Memory B cell (primary cell): Measurements from ENCODE around the gene SHLD2.
"Not testable (repeated sequence)": the region's sequence is repeated elsewhere in the genome, so short reads cannot be mapped to it uniquely, and the experiment has no call there.

Experiments
- ATAC-seq: fragments of 150-1000 bp; cut with Tn5 transposase; 2 replicates; pipeline ENCODE4 v1.10.0; 2021; ENCODE audit warnings: low read depth, mild to moderate bottlenecking, moderate library complexity
- DNase-seq, 2 donors: peaks; one replicate each; pipeline ENCODE4 v3.0.0; 2022; ENCODE audit warnings: low spot score in 2 of 2
- H3K27ac Mint-ChIP-seq: one replicate; pipeline ENCODE4 v1.8.0; 2022; ENCODE audit warnings: mild to moderate bottlenecking, moderate library complexity, mixed read lengths
- H3K27me3 Mint-ChIP-seq: one replicate; pipeline ENCODE4 v1.8.0; 2022; ENCODE audit warnings: mixed read lengths
- H3K36me3 Mint-ChIP-seq: one replicate; pipeline ENCODE4 v1.8.0; 2022; ENCODE audit warnings: mild to moderate bottlenecking, mixed read lengths
- H3K4me1 Mint-ChIP-seq: one replicate; pipeline ENCODE4 v1.8.0; 2022; ENCODE audit warnings: mixed read lengths
- H3K4me3 Mint-ChIP-seq: one replicate; pipeline ENCODE4 v1.8.0; 2022; ENCODE audit warnings: mild to moderate bottlenecking, moderate library complexity, mixed read lengths
- H3K9me3 Mint-ChIP-seq: one replicate; pipeline ENCODE4 v1.8.0; 2022; ENCODE audit warnings: mixed read lengths

The SHLD2 gene

GRCh38 chr10:87095236-87095945, 385 bp downstream of the SHLD2 start:
- H3K36me3 Mint-ChIP-seq: peaks cover 3% of the 10 kb centered on the region

GRCh38 chr10:87101996-87102395, 7.0 kb downstream of the SHLD2 start:
- no peak for DNase-seq
- Mint-ChIP-seq H3K4me1 (peaks cover 11% of the 10 kb centered on the region), H3K27ac (no peak overlapping the region)

More at GRCh38 chr10:87095236-87095945, 385 bp downstream of the SHLD2 start:
- peak; percentile 66 for ATAC-seq
- no peaks in the 10 kb centered on the region for H3K27me3 Mint-ChIP-seq
- H3K4me1 Mint-ChIP-seq: peaks cover 25% of the 10 kb centered on the region
- H3K4me3 Mint-ChIP-seq: peak overlapping the region; percentile 83
- peak; percentile 68 to 71 for DNase-seq
- no peaks in the 10 kb centered on the region for H3K9me3 Mint-ChIP-seq
- H3K27ac Mint-ChIP-seq: peak overlapping the region; percentile 81

DNA sequence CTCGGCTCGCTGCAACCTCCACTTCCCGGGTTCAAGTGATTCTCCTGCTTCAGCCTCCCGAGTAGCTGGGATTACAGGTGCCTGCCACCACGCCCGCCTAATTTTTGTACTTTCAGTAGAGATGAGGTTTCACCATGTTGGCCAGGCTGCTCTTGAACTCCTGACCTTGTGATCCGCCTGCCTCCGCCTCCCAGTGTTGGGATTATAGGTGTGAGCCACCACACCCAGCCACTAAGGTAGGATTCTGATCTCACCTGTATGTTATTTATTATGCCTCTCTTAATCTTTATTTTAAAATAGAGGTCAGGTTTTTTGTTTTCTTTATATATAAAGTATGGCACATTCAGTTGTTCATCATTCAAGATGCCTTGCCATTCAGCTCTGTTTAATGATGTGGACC, 9.7 kb downstream of the SHLD2 start:
- DNase-seq, H3K9me3 Mint-ChIP-seq, H3K27me3 Mint-ChIP-seq, H3K4me3 Mint-ChIP-seq, H3K27ac Mint-ChIP-seq, ATAC-seq: not testable (repeated sequence)
- peaks cover 13% of the 10 kb centered on the region for H3K4me1 Mint-ChIP-seq
- peaks cover 32% of the 10 kb centered on the region for H3K36me3 Mint-ChIP-seq

More at GRCh38 chr10:87101996-87102395, 7.0 kb downstream of the SHLD2 start:
- Mint-ChIP-seq H3K4me3 (no peak overlapping the region), H3K9me3 (no peaks in the 10 kb centered on the region), H3K27me3 (no peaks in the 10 kb centered on the region), H3K36me3 (peaks cover 21% of the 10 kb centered on the region)
- ATAC-seq: no peak

DNA sequence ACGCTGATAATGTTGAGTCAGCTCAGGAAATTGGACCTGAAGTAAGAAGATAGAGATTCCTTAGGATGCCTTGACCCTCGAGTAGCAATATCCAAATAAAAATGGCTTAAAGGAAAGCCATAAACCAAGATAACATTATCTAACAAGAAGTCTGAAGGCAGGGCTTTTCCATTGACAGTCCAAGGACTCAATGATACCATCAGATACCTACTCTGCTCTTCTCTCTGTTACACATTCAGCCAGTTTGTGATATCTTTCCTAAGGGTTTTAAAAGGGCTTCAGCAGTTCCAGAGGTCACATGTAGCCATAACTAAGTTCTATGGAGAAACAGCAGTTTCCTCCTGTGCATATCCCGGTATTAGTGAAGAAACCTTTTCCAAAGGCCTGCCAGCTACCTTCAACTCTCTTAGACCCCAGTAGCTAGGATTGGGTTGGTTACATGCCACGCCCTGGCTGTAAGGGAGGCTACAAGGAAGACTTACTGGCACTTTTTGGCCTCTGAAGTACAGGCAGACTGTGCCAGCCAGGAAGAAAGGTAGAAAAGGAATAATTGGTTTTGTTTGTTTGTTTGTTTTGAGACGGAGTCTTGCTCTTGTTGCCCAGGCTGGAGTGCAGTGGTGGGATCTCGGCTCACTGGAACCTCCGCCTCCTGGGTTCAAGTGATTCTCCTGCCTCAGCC, 10.6 kb downstream of the SHLD2 start:
- Mint-ChIP-seq H3K36me3 (peaks cover 32% of the 10 kb centered on the region), H3K27ac (no peak overlapping the region), H3K4me1 (peaks cover 13% of the 10 kb centered on the region), H3K27me3 (no peaks in the 10 kb centered on the region), H3K9me3 (no peaks in the 10 kb centered on the region), H3K4me3 (no peak overlapping the region)
- ATAC-seq (no peak), DNase-seq (no peak)

DNA sequence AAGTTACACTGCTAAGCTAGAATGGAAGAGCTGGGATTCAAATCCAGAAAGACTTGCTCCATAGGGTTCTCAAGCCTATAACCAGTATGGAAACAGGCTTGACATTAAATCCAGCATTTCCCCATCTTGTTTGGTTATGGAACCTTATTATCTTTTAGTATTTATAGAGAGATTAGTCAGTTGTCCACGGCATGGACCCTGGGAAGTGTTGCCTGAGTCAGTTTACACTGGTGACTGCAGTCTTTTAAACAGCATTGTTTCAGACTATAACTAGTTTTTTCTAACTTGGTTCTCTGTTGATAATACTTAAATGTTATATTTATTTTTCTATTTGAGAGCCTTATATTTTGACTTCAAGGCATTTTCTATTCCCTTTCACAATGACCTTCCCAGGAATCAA, 23.1 kb downstream of the SHLD2 start:
- H3K4me1 Mint-ChIP-seq, H3K9me3 Mint-ChIP-seq, H3K27ac Mint-ChIP-seq, H3K27me3 Mint-ChIP-seq, H3K4me3 Mint-ChIP-seq, ATAC-seq, DNase-seq: not testable (repeated sequence)
- H3K36me3 Mint-ChIP-seq: peaks cover 14% of the 10 kb centered on the region

DNA sequence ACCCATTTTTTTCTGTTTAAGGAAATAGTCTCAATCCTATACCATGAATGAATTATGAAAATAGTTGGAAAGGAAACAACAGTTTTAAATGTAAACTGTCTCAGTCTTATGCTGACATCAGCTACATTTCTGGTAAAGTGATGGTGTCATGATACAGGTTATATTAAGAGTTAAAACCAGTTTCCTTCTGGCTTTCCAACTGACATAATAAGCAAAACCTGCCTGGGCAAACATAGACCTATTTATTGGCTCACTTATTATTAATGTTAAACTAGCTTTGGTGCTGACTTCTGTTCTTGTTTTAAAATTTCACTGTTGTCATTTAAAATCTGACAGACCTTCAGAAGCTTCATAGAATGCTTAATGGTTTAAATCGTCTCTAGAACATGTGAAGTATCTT, 24.0 kb downstream of the SHLD2 start:
- H3K4me3 Mint-ChIP-seq, H3K27ac Mint-ChIP-seq, H3K27me3 Mint-ChIP-seq, DNase-seq, H3K9me3 Mint-ChIP-seq, H3K4me1 Mint-ChIP-seq, ATAC-seq: not testable (repeated sequence)
- peaks cover 14% of the 10 kb centered on the region for H3K36me3 Mint-ChIP-seq

- H3K27ac Mint-ChIP-seq, ATAC-seq, H3K4me3 Mint-ChIP-seq, H3K9me3 Mint-ChIP-seq, DNase-seq, H3K27me3 Mint-ChIP-seq, H3K4me1 Mint-ChIP-seq, H3K36me3 Mint-ChIP-seq: not testable (repeated sequence)
Observed at GRCh38 chr10:87123351-87123750, 28.3 kb downstream of the SHLD2 start.

GRCh38 chr10:87127048-87127447, 32.0 kb downstream of the SHLD2 start:
- not testable (repeated sequence) for ATAC-seq, H3K27me3 Mint-ChIP-seq, H3K4me1 Mint-ChIP-seq, H3K9me3 Mint-ChIP-seq, H3K27ac Mint-ChIP-seq, H3K4me3 Mint-ChIP-seq, H3K36me3 Mint-ChIP-seq, DNase-seq

DNA sequence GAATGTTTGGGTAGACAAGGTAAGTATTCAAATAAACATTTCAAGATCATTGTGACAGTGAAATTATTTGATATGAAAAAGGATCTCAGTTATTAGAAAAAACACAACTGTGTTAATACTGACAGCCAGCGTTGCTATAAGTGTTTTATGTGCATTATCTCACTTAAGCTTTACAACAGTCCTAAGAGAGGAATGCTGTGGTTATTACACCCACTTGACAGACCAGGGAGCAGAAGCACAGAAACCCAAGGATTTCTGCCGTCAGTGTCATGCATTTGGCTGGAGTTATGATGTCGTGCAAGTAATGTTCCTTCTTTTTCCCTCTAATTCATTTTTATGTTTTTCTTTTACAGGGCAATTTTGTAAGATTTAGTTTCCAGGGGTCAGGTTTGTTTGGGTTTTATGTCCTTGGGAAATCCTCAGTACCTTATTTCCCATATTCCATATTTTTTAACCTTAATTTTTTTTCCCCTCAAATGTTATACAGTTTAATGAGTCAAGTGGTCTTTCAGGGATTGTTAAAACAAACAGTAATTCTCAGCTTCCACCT, 32.7 kb downstream of the SHLD2 start:
- ATAC-seq, H3K9me3 Mint-ChIP-seq, DNase-seq, H3K4me3 Mint-ChIP-seq, H3K36me3 Mint-ChIP-seq, H3K27me3 Mint-ChIP-seq, H3K4me1 Mint-ChIP-seq: not testable (repeated sequence)
- peak overlapping the region; percentile 60 for H3K27ac Mint-ChIP-seq

- not testable (repeated sequence) for H3K27ac Mint-ChIP-seq, H3K9me3 Mint-ChIP-seq, DNase-seq, H3K4me3 Mint-ChIP-seq, H3K4me1 Mint-ChIP-seq, ATAC-seq, H3K27me3 Mint-ChIP-seq
- peaks cover 23% of the 10 kb centered on the region for H3K36me3 Mint-ChIP-seq
Observed at GRCh38 chr10:87132176-87132575, 37.2 kb downstream of the SHLD2 start.

DNA sequence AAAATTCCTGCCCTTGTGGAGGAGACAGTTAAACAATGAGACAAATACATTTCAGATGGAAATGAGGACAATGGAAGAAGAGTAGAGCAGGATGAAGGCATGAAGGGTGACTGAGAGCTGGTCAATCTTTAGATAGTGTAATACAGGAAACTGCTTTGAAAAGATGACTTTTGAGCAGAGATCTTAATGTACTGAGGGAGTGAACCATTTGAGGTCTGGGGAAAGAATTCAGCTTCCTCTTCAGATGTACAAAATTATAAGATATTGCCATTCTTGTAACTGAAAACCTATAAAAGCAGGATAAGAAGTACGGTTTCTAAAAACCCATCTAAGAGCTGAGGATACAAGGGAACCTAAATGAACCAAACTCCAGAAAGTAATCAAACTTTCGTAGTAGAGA, 38.9 kb downstream of the SHLD2 start:
- not testable (repeated sequence) for H3K4me1 Mint-ChIP-seq
- H3K36me3 Mint-ChIP-seq: peaks cover 23% of the 10 kb centered on the region

GRCh38 chr10:87134440-87134839, 39.4 kb downstream of the SHLD2 start:
- H3K36me3 Mint-ChIP-seq: peaks cover 23% of the 10 kb centered on the region
- not testable (repeated sequence) for H3K4me1 Mint-ChIP-seq, ATAC-seq, H3K4me3 Mint-ChIP-seq, H3K27me3 Mint-ChIP-seq, H3K27ac Mint-ChIP-seq, H3K9me3 Mint-ChIP-seq, DNase-seq

More for the DNA sequence above, 38.9 kb downstream of the SHLD2 start:
- H3K9me3 Mint-ChIP-seq, DNase-seq, H3K27me3 Mint-ChIP-seq, H3K4me3 Mint-ChIP-seq, ATAC-seq, H3K27ac Mint-ChIP-seq: not testable (repeated sequence)

DNA sequence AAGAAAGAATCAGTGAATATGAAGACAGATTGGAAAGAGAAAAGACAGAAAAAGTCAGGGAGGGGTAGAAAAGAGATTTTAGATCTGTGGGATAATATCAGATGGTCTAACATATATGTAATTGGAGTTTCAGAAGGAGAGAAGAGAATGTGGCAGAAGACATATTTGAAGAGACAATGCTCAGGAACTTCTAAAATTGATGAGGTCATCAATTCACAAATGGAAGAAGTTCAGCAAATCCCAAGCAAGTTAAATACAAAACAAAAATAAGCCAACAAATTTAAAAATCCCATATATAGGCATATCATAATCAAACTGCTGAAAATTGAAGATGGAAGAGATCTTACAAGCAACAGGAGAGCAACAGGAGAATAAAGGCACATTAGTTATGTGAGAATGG, 42.5 kb downstream of the SHLD2 start:
- not testable (repeated sequence) for H3K4me1 Mint-ChIP-seq, H3K27me3 Mint-ChIP-seq, H3K4me3 Mint-ChIP-seq, H3K27ac Mint-ChIP-seq, H3K9me3 Mint-ChIP-seq, DNase-seq, ATAC-seq
- peaks cover 22% of the 10 kb centered on the region for H3K36me3 Mint-ChIP-seq

GRCh38 chr10:87142230-87143108, 47.5 kb downstream of the SHLD2 start:
- H3K27me3 Mint-ChIP-seq, ATAC-seq, H3K36me3 Mint-ChIP-seq, H3K9me3 Mint-ChIP-seq, H3K4me1 Mint-ChIP-seq, DNase-seq, H3K27ac Mint-ChIP-seq, H3K4me3 Mint-ChIP-seq: not testable (repeated sequence)
